K562 (cell line): Measurements from ENCODE around the gene SEC14L2. TPM values are rescaled to one million over a fixed set of nuclear protein-coding genes. Genes with fewer than 3 reads are reported as not detected.

Source experiments
- ATAC-seq: fragments of 200-7000 bp; cut with Tn5 transposase; 3 replicates; pipeline ENCODE4 v1.9.1; 2020; ENCODE audit warnings: moderate library complexity
- BruUV-seq: library from RNA; stranded (reverse); fragments of 400-500 nt; replicated peaks from 2 replicates; lab custom pipeline; 2021; lab: Mats Ljungman, UMichigan
- CTCF ChIA-PET: fragments of 300-600 bp; formaldehyde crosslinking; extraction: SDS; loops from one replicate; lab custom pipeline; 2021; ENCODE audit warnings: low intra/inter-chr PET ratio; lab: Yijun Ruan, JAX
- POLR2A ChIA-PET: fragments of 300-600, 350-650 bp; sonication (Branson Sonifier 250); formaldehyde crosslinking; extraction: SDS; loops from one replicate; lab custom pipeline; 2021; ENCODE audit warnings: antibody characterized with exemption, inconsistent platforms; lab: Yijun Ruan, JAX
- DNase-seq, 4 experiments: peaks; one replicate each; pipeline versions ENCODE4 v3.0.0 to v3.0.0-alpha.2; 2011 to 2018; ENCODE audit warnings: low spot score in 3 of 4, mixed read lengths in 3 of 4; ENCODE audit errors: extremely low read depth in 1 of 4
- FAIRE-seq: peaks from 2 replicates; lab custom pipeline; 2011; peaks lifted over from hg19 to GRCh38; lab: Jason Lieb, UNC
- H2AFZ ChIP-seq: 2 replicates; pipeline ENCODE4 v1.6.0; 2011; ENCODE audit warnings: low read depth, low read length, control low read depth, inconsistent platforms
- H3K27ac ChIP-seq: fragments of 200-600 bp; 3 replicates; pipeline ENCODE4 v1.8.0; 2011; ENCODE audit warnings: low read depth, mild to moderate bottlenecking, control low read depth, inconsistent platforms, low read length, moderate library complexity, mixed read lengths; ENCODE audit errors: extremely low read depth
- H3K27me3 ChIP-seq, 2 experiments: fragments of 300-600 bp in 1 of 2; 2 replicates in 1 of 2; 3 replicates in 1 of 2; pipeline versions ENCODE4 v1.6.0 to v1.8.0; 2011; ENCODE audit warnings: inconsistent platforms in 2 of 2, low read length in 2 of 2, mild to moderate bottlenecking in 1 of 2, mixed read lengths in 1 of 2, moderate library complexity in 1 of 2; ENCODE audit not compliant: control insufficient read depth in 2 of 2, insufficient read depth in 2 of 2
- H3K36me3 ChIP-seq: fragments of 300-600 bp; 3 replicates; pipeline ENCODE4 v1.8.0; 2011; ENCODE audit warnings: mild to moderate bottlenecking, low read length, inconsistent platforms; ENCODE audit not compliant: control insufficient read depth, insufficient read depth
- H3K4me1 ChIP-seq, 2 experiments: fragments of 200-600 bp in 1 of 2; replicated peaks in 1 of 2; 2 replicates in 1 of 2; 3 replicates in 1 of 2; pipeline versions ENCODE4 v1.5.1 to v1.8.0; 2011; ENCODE audit warnings: inconsistent platforms in 2 of 2, low read length in 2 of 2, mild to moderate bottlenecking in 1 of 2, mixed read lengths in 1 of 2, moderate library complexity in 1 of 2; ENCODE audit not compliant: control insufficient read depth in 2 of 2, insufficient read depth in 2 of 2
- H3K4me2 ChIP-seq: 2 replicates; pipeline ENCODE4 v1.6.1; 2011; ENCODE audit warnings: low read length, control low read depth, inconsistent platforms, mixed read lengths; ENCODE audit not compliant: insufficient read depth
- H3K4me3 ChIP-seq: fragments of 200-600 bp; sonication (generic), shearing (Covaris generic); 2 replicates; pipeline ENCODE4 v1.5.1; 2016; ENCODE audit warnings: control low read depth, inconsistent platforms
- H3K79me2 ChIP-seq: fragments of 200-600 bp; 3 replicates; pipeline ENCODE4 v1.8.0; 2011; ENCODE audit warnings: low read length, inconsistent platforms; ENCODE audit not compliant: control insufficient read depth, insufficient read depth
- H3K9ac ChIP-seq, 2 experiments: 2 replicates each; pipeline versions ENCODE4 v1.6.0 to v1.6.1; 2011; ENCODE audit warnings: low read depth in 2 of 2, low read length in 2 of 2, control low read depth in 1 of 2, inconsistent platforms in 1 of 2, mild to moderate bottlenecking in 1 of 2, mixed read lengths in 1 of 2; ENCODE audit not compliant: insufficient read depth in 1 of 2
- H3K9me1 ChIP-seq: one replicate; pipeline ENCODE4 v1.6.0; 2011; ENCODE audit warnings: inconsistent platforms, mild to moderate bottlenecking, low read length, moderate library complexity; ENCODE audit not compliant: control insufficient read depth, insufficient read depth
- H3K9me3 ChIP-seq: replicated peaks from 2 replicates; pipeline ENCODE4 v1.5.1; 2011; ENCODE audit warnings: low read depth, low read length, inconsistent platforms; ENCODE audit not compliant: control insufficient read depth, insufficient read depth
- H4K20me1 ChIP-seq: replicated peaks from 2 replicates; pipeline ENCODE4 v1.6.1; 2011; ENCODE audit warnings: low read length, inconsistent platforms, mixed read lengths; ENCODE audit not compliant: control insufficient read depth, insufficient read depth
- ARNT ChIP-seq, 2 experiments: fragments of 450-650 bp; IDR thresholded peaks; 2 replicates each; pipeline ENCODE4 v1.6.1; 2016; ENCODE audit warnings: mild to moderate bottlenecking in 1 of 2
- BCOR ChIP-seq: fragments of 450-650 bp; IDR thresholded peaks from 2 replicates; pipeline ENCODE4 v1.6.1; 2016
- FOXA3 ChIP-seq, 2 experiments: fragments of 450-650 bp in 1 of 2; sonication (generic) in 1 of 2; formaldehyde crosslinking; IDR thresholded peaks in 1 of 2; conservative IDR thresholded peaks in 1 of 2; 2 replicates each; pipeline versions ENCODE4 v1.4.0 to v1.8.0; 2020 to 2022; ENCODE audit warnings: mild to moderate bottlenecking in 2 of 2, missing genetic modification reagents in 1 of 2
- RBM25 ChIP-seq: fragments of 200-400 bp; formaldehyde crosslinking; IDR thresholded peaks from 2 replicates; pipeline ENCODE4 v1.6.1; 2018; ENCODE audit warnings: low read length, low read depth, moderate library complexity; ENCODE audit not compliant: severe bottlenecking
- SIX5 ChIP-seq, 2 experiments: IDR thresholded peaks; 2 replicates each; pipeline ENCODE4 v1.6.1; 2011; ENCODE audit warnings: low read length in 2 of 2, borderline replicate concordance in 1 of 2, low read depth in 1 of 2, mild to moderate bottlenecking in 1 of 2, moderate library complexity in 1 of 2; ENCODE audit not compliant: insufficient read depth in 1 of 2
- WGBS: fragments of 100-300 bp; shearing (Covaris generic); methylation state at CpG from one replicate; pipeline ENCODE4 v1.1.6; 2016; ENCODE audit warnings: low coverage, mixed read lengths; ENCODE audit not compliant: insufficient coverage; ENCODE audit errors: missing lambda C conversion rate; 5-methylcytosine and 5-hydroxymethylcytosine counted together
- in situ Hi-C: fragments of 300-500 bp; cut with MboI; formaldehyde crosslinking; loops from 4 replicates; pipeline ENCODE4 v1.15.0; 2018; ENCODE audit warnings: inconsistent platforms, mixed read lengths
- intact Hi-C: fragments of 100-400 bp; cut with micrococcal nuclease; formaldehyde crosslinking; loops from 2 replicates; pipeline ENCODE4 v1.14.2; 2022
- polyA plus RNA-seq, 8 experiments: library from polyadenylated mRNA; depleted of rRNA in 4 of 8; stranded (reverse) in 5 of 8; unstranded in 3 of 8; fragments of >200 nt; fragmentation: Nextera tagmentation in 2 of 8; fragmentation: Illumina TruSeq in 1 of 8; extraction: Ambion mirVana in 2 of 8; extraction: Trizol in 1 of 8; gene quantifications; 2 replicates each; pipeline versions ENCODE4 v1.2.1 to v1.2.3, GENCODE V29; 2011 to 2014; ENCODE audit warnings: inconsistent platforms in 1 of 8, missing spikeins in 1 of 8
- small RNA-seq: library from RNA; depleted of rRNA; stranded (forward); fragments of <200 nt; gene quantifications from one replicate; pipeline ENCODE3, GENCODE V24; 2014
- total RNA-seq, 7 experiments: library from RNA; depleted of rRNA in 6 of 7; stranded (reverse); fragments of >200 nt in 6 of 7; fragmentation: Illumina TruSeq in 2 of 7; extraction: Trizol in 2 of 7; gene quantifications; 2 replicates each; pipeline versions ENCODE4 v1.2.1 to v1.2.3, GENCODE V29; 2011 to 2021; ENCODE audit warnings: low replicate concordance in 1 of 7
- TF ChIP-seq, protein P1 (sequence below): sonication (generic); formaldehyde crosslinking; IDR thresholded peaks from 2 replicates; pipeline ENCODE4 v1.8.0; 2022; ENCODE audit warnings: missing genetic modification reagents, mild to moderate bottlenecking, borderline replicate concordance

The SEC14L2 gene
- total and polyA plus RNA-seq, 9 of the 15 experiments (the other 6 are each of a cell fraction or from before 2014, with no cell fraction given), result 0.03 to 0.17 (median 0.10) TPM

DNA sequence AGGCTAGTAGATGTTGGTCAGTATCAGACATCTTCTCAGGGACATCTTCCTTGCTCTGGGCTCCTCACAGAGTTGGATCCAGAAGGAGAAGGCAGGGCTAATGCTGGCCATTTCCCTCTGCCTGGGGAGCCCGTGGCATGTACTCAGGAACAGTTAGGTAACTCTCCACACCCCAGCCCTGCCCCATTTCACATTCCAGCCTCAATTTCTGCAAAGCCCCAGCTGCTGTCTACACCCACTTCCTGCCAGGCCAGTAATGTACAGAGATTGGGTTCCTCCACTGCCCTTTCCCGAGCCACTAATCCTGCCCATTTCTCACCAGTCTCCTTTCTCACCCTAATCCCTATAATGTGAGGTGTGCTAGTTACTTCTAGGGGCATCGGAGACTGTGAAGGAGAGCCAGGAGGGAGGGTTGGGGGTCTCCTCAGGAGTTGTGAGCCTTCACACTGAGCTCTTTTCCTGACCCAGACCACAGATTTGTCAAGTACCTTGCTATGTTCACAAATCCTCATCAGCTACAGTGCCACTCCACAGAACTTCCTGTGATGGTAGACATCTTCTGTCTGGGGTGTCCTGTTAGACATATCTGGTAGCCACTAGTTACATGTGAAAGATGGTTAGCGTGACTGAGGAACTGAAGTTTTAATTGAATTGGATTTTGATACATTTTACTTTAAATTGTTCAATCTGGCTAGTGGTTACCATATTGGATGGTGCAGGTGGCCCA, 76.3 kb downstream of the SEC14L2 start (continued):
- TF ChIP-seq SIX5 (IDR thresholded peaks at IDR 0.05; ENCODE audit: borderline replicate concordance in 1 of 2, insufficient read depth in 1 of 2, low read depth in 1 of 2, low read length in 2 of 2) (no peak), FOXA3 (CRISPR knock-in tag; conservative IDR thresholded peaks at IDR 0.05 in 1 of 2, IDR thresholded peaks at IDR 0.05 in 1 of 2) (no peak), ARNT (IDR thresholded peaks at IDR 0.05) (no peak)

DNA sequence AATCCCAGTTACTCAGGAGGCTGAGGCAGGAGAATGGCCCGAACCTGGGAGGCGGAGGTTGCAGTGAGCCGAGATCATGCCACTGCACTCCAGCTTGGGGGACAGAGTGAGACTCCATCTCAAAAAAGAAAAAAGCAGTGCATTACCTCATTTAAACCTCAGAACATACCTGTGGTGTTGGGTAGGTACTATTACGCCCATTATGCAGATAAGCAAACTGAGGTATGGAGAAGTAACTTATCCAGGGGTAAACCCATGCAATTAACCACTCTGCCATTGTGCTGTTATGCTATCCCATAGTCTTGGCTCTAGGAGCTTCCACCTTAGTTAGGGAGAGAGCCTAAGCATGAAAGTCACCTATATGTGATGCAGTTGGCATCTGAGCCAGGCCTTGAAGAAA, 77.3 kb downstream of the SEC14L2 start:
- FAIRE-seq (no peak), DNase-seq (no peak), ATAC-seq (no peak)
- Histone ChIP-seq H3K9ac (no peak overlapping the region), H3K9me3 (no peaks in the 10 kb centered on the region), H3K27me3 (peaks cover 4 to 40% of the 10 kb centered on the region in 2 experiments; a peak in 4 of 5 replicates), H3K27ac (no peak overlapping the region), H3K9me1 (no peaks in the 10 kb centered on the region), H3K4me1 (peaks cover 0 to 6% of the 10 kb centered on the region in 2 experiments; a peak in 2 of 5 replicates), H3K4me3 (no peak overlapping the region), H4K20me1 (no peaks in the 10 kb centered on the region), H3K79me2 (no peaks in the 10 kb centered on the region), H3K36me3 (no peaks in the 10 kb centered on the region), H3K4me2 (no peak overlapping the region), H2AFZ (no peak overlapping the region)
- ChIA-PET POLR2A (no interaction called here), CTCF (no interaction called here)
- WGBS, result 10% methylated on average over 2 of the region's 4 CpGs
- BruUV-seq, result no TSS peak
- intact Hi-C loops (no loop called here), in situ Hi-C loops (no loop called here)
- TF ChIP-seq, protein P1, sequence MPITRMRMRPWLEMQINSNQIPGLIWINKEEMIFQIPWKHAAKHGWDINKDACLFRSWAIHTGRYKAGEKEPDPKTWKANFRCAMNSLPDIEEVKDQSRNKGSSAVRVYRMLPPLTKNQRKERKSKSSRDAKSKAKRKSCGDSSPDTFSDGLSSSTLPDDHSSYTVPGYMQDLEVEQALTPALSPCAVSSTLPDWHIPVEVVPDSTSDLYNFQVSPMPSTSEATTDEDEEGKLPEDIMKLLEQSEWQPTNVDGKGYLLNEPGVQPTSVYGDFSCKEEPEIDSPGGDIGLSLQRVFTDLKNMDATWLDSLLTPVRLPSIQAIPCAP (CRISPR knock-in tag), result no peak
- TF ChIP-seq BCOR, result peak; percentile 56
- peak; percentile 68 for TF ChIP-seq RBM25

Small RNAs within 50 kb of the gene (small RNA-seq; reads per million reads assigned to genes)
- gene AC004832.3 (not detected), gene RNU6-564P (not detected)

Other genes starting within 250 kb of the SEC14L2 start
Only the 7 nearest of the 15 such genes appear.
- 1.2 and 1.3 TPM in 2 replicates for gene CASTOR1, start 107.5 kb upstream of the SEC14L2 start, total RNA-seq (2014; rRNA removed)
- gene CASTOR1, start 107.5 kb upstream of the SEC14L2 start, total RNA-seq (2014; rRNA removed; fragmentation: Illumina TruSeq; extraction: Trizol), result 0.47 TPM in 1 of 2 replicates, not detected in the other
- 0.72 and 1.1 TPM in 2 replicates for gene CASTOR1, start 107.5 kb upstream of the SEC14L2 start, total RNA-seq (2015; rRNA removed; fragmentation: Illumina TruSeq; extraction: Trizol)
- gene CASTOR1, start 107.5 kb upstream of the SEC14L2 start, total RNA-seq (2021), result 2.6 and 3.1 TPM in 2 replicates
- 2.5 and 3.2 TPM in 2 replicates for gene CASTOR1, start 107.5 kb upstream of the SEC14L2 start, polyA plus RNA-seq (2011; rRNA removed)
- 0.96 and 0.98 TPM in 2 replicates for gene CASTOR1, start 107.5 kb upstream of the SEC14L2 start, polyA plus RNA-seq (2014; fragmentation: Illumina TruSeq; extraction: Trizol)
- gene CASTOR1, start 107.5 kb upstream of the SEC14L2 start, polyA plus RNA-seq (2014; fragmentation: Nextera tagmentation; extraction: Ambion mirVana), result under 1 TPM; 0.35 to 0.56 TPM
- 1.3 and 1.9 TPM in 2 replicates for gene CASTOR1, start 107.5 kb upstream of the SEC14L2 start, polyA plus RNA-seq (2014; rRNA removed)
- 7.5 and 7.8 TPM in 2 replicates for gene TBC1D10A, start 70.1 kb upstream of the SEC14L2 start, total RNA-seq (2014; rRNA removed)
- gene TBC1D10A, start 70.1 kb upstream of the SEC14L2 start, total RNA-seq (2014; rRNA removed; fragmentation: Illumina TruSeq; extraction: Trizol), result 2.0 and 2.3 TPM in 2 replicates
- 4.6 and 5.0 TPM in 2 replicates for gene TBC1D10A, start 70.1 kb upstream of the SEC14L2 start, total RNA-seq (2015; rRNA removed; fragmentation: Illumina TruSeq; extraction: Trizol)
- gene TBC1D10A, start 70.1 kb upstream of the SEC14L2 start, total RNA-seq (2021), result 9.8 and 10.4 TPM in 2 replicates
- gene TBC1D10A, start 70.1 kb upstream of the SEC14L2 start, polyA plus RNA-seq (2011; rRNA removed), result 6.0 and 8.2 TPM in 2 replicates
- 4.3 and 6.2 TPM in 2 replicates for gene TBC1D10A, start 70.1 kb upstream of the SEC14L2 start, polyA plus RNA-seq (2014; fragmentation: Illumina TruSeq; extraction: Trizol)
- gene TBC1D10A, start 70.1 kb upstream of the SEC14L2 start, polyA plus RNA-seq (2014; fragmentation: Nextera tagmentation; extraction: Ambion mirVana), result under 1 TPM; 0.13 to 0.18 TPM
- 5.8 and 7.9 TPM in 2 replicates for gene TBC1D10A, start 70.1 kb upstream of the SEC14L2 start, polyA plus RNA-seq (2014; rRNA removed)
- 53.7 and 89.0 TPM in 2 replicates for gene SF3A1, start 40.1 kb upstream of the SEC14L2 start, total RNA-seq (2014; rRNA removed)
- 12.3 and 12.8 TPM in 2 replicates for gene SF3A1, start 40.1 kb upstream of the SEC14L2 start, total RNA-seq (2014; rRNA removed; fragmentation: Illumina TruSeq; extraction: Trizol)
- gene SF3A1, start 40.1 kb upstream of the SEC14L2 start, total RNA-seq (2015; rRNA removed; fragmentation: Illumina TruSeq; extraction: Trizol), result 13.0 and 21.3 TPM in 2 replicates
- gene SF3A1, start 40.1 kb upstream of the SEC14L2 start, total RNA-seq (2021), result 223 and 228 TPM in 2 replicates
- gene SF3A1, start 40.1 kb upstream of the SEC14L2 start, polyA plus RNA-seq (2011; rRNA removed), result 8.6 and 29.3 TPM in 2 replicates
- gene SF3A1, start 40.1 kb upstream of the SEC14L2 start, polyA plus RNA-seq (2014; fragmentation: Illumina TruSeq; extraction: Trizol), result 113 and 116 TPM in 2 replicates
- gene SF3A1, start 40.1 kb upstream of the SEC14L2 start, polyA plus RNA-seq (2014; fragmentation: Nextera tagmentation; extraction: Ambion mirVana), result 1 to 10 TPM; 6.7 to 8.2 TPM
- gene SF3A1, start 40.1 kb upstream of the SEC14L2 start, polyA plus RNA-seq (2014; rRNA removed), result 29.4 and 38.3 TPM in 2 replicates
- 1.00 and 1.0 TPM in 2 replicates for gene CCDC157, start 40.0 kb upstream of the SEC14L2 start, total RNA-seq (2014; rRNA removed)
- gene CCDC157, start 40.0 kb upstream of the SEC14L2 start, total RNA-seq (2014; rRNA removed; fragmentation: Illumina TruSeq; extraction: Trizol), result 0.18 and 0.22 TPM in 2 replicates
- gene CCDC157, start 40.0 kb upstream of the SEC14L2 start, total RNA-seq (2015; rRNA removed; fragmentation: Illumina TruSeq; extraction: Trizol), result 0.34 and 0.47 TPM in 2 replicates
- 0.80 and 0.85 TPM in 2 replicates for gene CCDC157, start 40.0 kb upstream of the SEC14L2 start, total RNA-seq (2021)
- 1.3 and 1.4 TPM in 2 replicates for gene CCDC157, start 40.0 kb upstream of the SEC14L2 start, polyA plus RNA-seq (2011; rRNA removed)
- 0.68 and 0.94 TPM in 2 replicates for gene CCDC157, start 40.0 kb upstream of the SEC14L2 start, polyA plus RNA-seq (2014; fragmentation: Illumina TruSeq; extraction: Trizol)
- gene CCDC157, start 40.0 kb upstream of the SEC14L2 start, polyA plus RNA-seq (2014; fragmentation: Nextera tagmentation; extraction: Ambion mirVana), result under 1 TPM; 0.04 to 0.18 TPM
- gene CCDC157, start 40.0 kb upstream of the SEC14L2 start, polyA plus RNA-seq (2014; rRNA removed), result 0.85 and 0.95 TPM in 2 replicates
- 4.0 and 4.7 TPM in 2 replicates for gene RNF215, start 9.6 kb upstream of the SEC14L2 start, total RNA-seq (2014; rRNA removed)
- 1.7 and 2.7 TPM in 2 replicates for gene RNF215, start 9.6 kb upstream of the SEC14L2 start, total RNA-seq (2014; rRNA removed; fragmentation: Illumina TruSeq; extraction: Trizol)
- gene RNF215, start 9.6 kb upstream of the SEC14L2 start, total RNA-seq (2015; rRNA removed; fragmentation: Illumina TruSeq; extraction: Trizol), result 2.2 and 2.3 TPM in 2 replicates
- gene RNF215, start 9.6 kb upstream of the SEC14L2 start, total RNA-seq (2021), result 6.8 and 9.2 TPM in 2 replicates
- gene RNF215, start 9.6 kb upstream of the SEC14L2 start, polyA plus RNA-seq (2011; rRNA removed), result 5.6 and 7.1 TPM in 2 replicates
- 2.1 and 3.9 TPM in 2 replicates for gene RNF215, start 9.6 kb upstream of the SEC14L2 start, polyA plus RNA-seq (2014; fragmentation: Illumina TruSeq; extraction: Trizol)
- gene RNF215, start 9.6 kb upstream of the SEC14L2 start, polyA plus RNA-seq (2014; fragmentation: Nextera tagmentation; extraction: Ambion mirVana), result under 1 TPM; 0.08 to 0.10 TPM
- 7.2 and 9.8 TPM in 2 replicates for gene RNF215, start 9.6 kb upstream of the SEC14L2 start, polyA plus RNA-seq (2014; rRNA removed)
- gene MTFP1, start 28.8 kb downstream of the SEC14L2 start, total RNA-seq (2014; rRNA removed), result 52.0 and 66.0 TPM in 2 replicates
- 25.2 and 30.1 TPM in 2 replicates for gene MTFP1, start 28.8 kb downstream of the SEC14L2 start, total RNA-seq (2014; rRNA removed; fragmentation: Illumina TruSeq; extraction: Trizol)
- gene MTFP1, start 28.8 kb downstream of the SEC14L2 start, total RNA-seq (2015; rRNA removed; fragmentation: Illumina TruSeq; extraction: Trizol), result 34.0 and 38.4 TPM in 2 replicates
- 43.3 and 45.8 TPM in 2 replicates for gene MTFP1, start 28.8 kb downstream of the SEC14L2 start, total RNA-seq (2021)
- 24.0 and 37.7 TPM in 2 replicates for gene MTFP1, start 28.8 kb downstream of the SEC14L2 start, polyA plus RNA-seq (2011; rRNA removed)
- 22.5 and 35.0 TPM in 2 replicates for gene MTFP1, start 28.8 kb downstream of the SEC14L2 start, polyA plus RNA-seq (2014; fragmentation: Illumina TruSeq; extraction: Trizol)
- gene MTFP1, start 28.8 kb downstream of the SEC14L2 start, polyA plus RNA-seq (2014; fragmentation: Nextera tagmentation; extraction: Ambion mirVana), result 10 to 100 TPM; 10.7 to 17.5 TPM
- gene MTFP1, start 28.8 kb downstream of the SEC14L2 start, polyA plus RNA-seq (2014; rRNA removed), result 41.8 and 42.0 TPM in 2 replicates
- gene SEC14L3, start 75.0 kb downstream of the SEC14L2 start, total RNA-seq (2014; rRNA removed), result not detected in 2 replicates
- not detected in 2 replicates for gene SEC14L3, start 75.0 kb downstream of the SEC14L2 start, total RNA-seq (2014; rRNA removed; fragmentation: Illumina TruSeq; extraction: Trizol)
- gene SEC14L3, start 75.0 kb downstream of the SEC14L2 start, total RNA-seq (2015; rRNA removed; fragmentation: Illumina TruSeq; extraction: Trizol), result not detected in 2 replicates
- not detected in 2 replicates for gene SEC14L3, start 75.0 kb downstream of the SEC14L2 start, total RNA-seq (2021)
- not detected in 2 replicates for gene SEC14L3, start 75.0 kb downstream of the SEC14L2 start, polyA plus RNA-seq (2011; rRNA removed)
- gene SEC14L3, start 75.0 kb downstream of the SEC14L2 start, polyA plus RNA-seq (2014; fragmentation: Illumina TruSeq; extraction: Trizol), result not detected in 2 replicates
- not detected for gene SEC14L3, start 75.0 kb downstream of the SEC14L2 start, polyA plus RNA-seq (2014; fragmentation: Nextera tagmentation; extraction: Ambion mirVana)
- gene SEC14L3, start 75.0 kb downstream of the SEC14L2 start, polyA plus RNA-seq (2014; rRNA removed), result not detected in 2 replicates